HG03139 (cell line): Measurements from ENCODE around the gene C1orf21.

Source experiments
- ATAC-seq: cut with Tn5 transposase; IDR thresholded peaks from one replicate; pipeline ENCODE4 v1.9.1; 2021; ENCODE audit not compliant: unreplicated experiment

Gene C1orf21

DNA sequence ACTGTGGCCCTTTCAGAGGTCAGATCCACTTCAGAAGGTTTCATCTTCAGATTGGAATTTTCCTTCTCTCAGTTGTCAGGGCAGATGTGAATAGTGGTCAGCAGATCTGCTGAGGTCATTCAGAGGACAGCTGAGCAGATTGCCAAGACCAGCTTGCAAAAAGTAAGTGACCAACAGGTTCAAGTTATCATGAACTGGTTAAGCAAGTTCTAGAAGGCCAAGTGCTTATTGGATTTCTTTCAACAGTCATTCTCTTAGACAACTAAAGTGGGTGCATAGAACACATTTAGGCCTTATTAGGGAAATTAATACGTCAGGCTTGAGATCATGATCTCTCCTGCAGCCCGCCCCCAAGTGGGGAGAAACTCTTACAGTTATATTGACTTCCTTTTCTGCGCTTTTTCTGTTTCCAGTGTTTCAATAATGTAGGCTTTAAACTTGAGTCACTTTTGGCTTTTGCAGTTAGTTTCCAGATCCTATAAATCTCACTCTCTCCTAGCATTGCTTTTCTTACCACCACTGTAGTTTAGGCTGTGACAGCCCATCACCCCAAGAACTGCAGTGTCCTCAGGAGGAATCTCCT, 96.4 kb downstream of the C1orf21 start:
- no peak for ATAC-seq

DNA sequence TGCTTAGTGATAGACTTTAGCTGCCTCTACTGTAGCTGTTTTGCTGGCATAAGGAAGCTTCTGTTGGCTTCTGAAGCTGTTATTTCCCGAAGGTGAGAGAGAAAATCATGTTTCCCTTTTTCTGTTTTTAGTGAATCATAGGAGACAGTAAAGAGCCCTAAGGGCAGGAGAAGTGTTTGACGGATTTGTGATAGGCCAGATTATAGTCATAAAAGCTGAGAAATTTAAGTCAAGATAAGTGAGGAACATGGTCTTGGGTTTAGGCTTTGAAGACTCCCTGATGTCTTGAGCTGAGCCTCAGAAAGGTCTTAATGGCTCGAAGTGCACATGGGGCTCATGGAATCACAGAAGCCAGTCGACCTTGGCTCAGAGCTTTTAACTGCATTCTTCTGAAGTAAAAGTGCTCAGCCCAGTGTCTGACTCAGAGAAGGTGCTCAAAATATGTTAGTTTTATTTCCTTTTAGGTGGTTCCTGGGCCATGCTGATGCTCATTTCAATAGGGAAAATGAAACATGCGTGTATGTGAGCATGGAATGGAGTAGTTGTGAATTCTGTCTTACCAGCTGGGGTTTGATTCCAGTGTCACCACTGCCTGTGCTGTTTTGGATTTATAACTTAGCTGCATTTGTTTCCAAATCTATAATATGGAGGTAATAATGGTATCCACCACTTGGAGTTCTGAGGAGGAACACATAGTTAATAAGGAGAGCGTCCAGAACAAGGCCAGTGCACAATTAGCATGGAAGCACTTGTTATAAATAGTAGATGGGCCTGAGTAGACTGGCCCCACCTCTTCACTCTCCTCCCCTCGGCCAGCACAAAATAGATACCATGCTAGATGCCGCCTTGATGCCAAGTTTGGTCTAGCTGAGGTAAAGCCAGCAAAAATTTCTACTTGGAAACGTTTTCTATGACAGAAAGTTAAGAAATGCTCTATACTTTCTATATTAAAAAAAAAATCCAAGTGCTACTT, 99.2 kb downstream of the C1orf21 start:
- no peak for ATAC-seq

GRCh38 chr1:184486761-184487445, 100.1 kb downstream of the C1orf21 start:
- ATAC-seq, result no peak

DNA sequence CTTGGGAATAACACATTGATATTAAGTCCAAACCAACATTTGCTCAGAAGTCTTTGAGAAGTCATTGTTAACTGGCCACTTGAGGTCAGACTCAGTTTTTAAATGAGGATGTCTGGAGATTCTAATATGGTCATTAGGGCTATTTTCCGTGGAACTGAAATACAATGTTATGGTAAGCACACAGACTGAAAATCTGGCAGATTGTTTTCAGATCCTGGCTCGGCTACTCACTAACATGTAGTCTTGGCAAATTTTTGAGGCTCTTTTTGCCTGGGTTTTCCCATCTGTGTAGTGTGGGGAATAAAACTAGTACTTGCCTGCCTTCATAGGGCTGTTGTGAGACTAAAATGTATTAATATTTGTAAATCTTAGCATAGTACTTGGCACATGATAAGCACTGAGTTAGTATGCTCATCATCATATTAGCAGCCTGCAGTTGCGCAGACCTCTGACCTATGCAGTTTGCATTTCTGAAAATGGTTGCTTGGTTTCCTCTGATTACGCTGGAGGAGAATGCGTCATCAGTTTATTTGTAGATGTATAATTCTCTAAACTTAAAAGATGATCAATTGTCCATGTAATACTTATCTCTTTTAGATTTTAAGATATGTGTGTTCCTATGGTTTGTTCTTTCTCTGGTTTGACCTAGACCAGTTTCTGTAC, 100.8 kb downstream of the C1orf21 start:
- ATAC-seq, result no peak

DNA sequence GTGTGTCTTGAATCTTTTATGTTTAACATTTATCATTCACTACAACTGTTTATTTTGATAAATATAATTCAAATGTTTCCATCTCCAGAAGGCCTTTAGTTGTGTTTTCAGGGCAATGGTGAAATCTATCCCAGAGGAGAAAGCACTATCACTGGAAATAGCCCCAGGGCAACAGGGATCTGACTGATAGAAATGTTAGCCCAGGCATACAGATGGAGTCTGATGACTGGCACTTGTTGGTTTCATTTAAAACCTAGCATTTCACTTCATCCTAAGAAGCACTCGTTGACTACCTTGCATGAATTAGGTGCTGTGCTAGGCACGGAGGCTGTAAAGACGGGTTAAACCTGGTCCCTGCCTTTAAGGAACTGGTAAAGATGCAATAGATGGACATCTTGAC, 103.1 kb downstream of the C1orf21 start:
- ATAC-seq, result no peak

- no peak for ATAC-seq
Measured at GRCh38 chr1:184492536-184492935, 105.7 kb downstream of the C1orf21 start.

GRCh38 chr1:184493987-184494388, 107.2 kb downstream of the C1orf21 start:
- no peak for ATAC-seq

- peak; percentile 60 for ATAC-seq
Measured at GRCh38 chr1:184494929-184495328, 108.1 kb downstream of the C1orf21 start.

DNA sequence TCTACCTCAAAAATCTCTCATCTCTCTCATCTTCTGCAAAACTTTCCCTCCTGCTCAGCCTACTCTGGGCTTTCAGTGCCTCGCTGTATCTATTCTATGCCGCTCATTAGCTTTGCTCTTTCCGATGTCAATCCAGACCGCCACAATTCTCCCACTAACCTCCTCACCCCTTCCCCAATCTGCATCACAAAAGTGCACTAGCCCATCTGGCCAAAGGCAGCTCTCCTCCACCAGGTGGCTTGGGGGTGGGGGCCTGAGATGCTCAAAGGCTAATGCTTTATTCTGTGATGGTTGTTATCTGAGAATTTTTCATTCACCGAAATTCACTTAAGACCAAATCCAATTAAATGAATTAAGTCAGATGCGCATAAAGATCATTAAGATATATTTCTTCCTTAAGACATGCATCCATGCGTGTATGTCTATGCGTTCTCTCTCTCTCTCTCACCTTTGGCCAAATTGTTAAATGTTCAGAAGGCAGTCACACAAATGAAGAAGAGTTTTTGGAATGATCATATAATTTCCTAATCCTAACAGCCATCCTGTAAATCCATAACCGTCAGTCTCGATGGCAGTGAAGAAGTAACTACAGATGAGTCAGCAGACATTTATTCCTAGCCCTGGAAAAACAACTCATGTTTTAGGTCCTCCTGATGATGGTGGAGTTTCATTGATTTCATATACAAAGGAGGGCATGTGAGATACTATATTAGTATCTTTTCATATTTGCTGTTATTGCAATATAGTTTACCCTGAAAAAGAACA, 111.3 kb downstream of the C1orf21 start:
- ATAC-seq, result no peak

GRCh38 chr1:184499616-184500015, 112.8 kb downstream of the C1orf21 start:
- no peak for ATAC-seq

DNA sequence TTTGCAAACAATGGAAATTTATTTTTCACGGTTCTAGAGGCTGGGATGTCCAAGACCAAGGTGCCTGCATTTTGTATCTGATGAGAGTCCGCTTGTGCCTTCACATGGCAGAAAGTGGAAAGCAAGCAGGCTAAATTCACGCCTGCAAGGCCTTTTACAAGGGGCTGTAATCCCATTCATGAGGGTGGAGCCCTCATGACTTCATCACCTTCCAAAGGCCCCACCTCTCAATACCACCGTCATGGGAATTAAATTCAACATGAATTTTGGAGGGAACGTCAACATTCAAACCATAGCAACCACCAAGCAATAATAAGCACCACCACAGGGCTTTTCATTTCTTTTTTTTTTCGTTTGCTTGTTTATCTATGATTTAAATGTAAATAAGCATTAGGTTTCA, 115.3 kb downstream of the C1orf21 start:
- no peak for ATAC-seq

- no peak for ATAC-seq
Measured at GRCh38 chr1:184503221-184503749, 116.5 kb downstream of the C1orf21 start.

- no peak for ATAC-seq
Measured at GRCh38 chr1:184504040-184504954, 117.5 kb downstream of the C1orf21 start.

DNA sequence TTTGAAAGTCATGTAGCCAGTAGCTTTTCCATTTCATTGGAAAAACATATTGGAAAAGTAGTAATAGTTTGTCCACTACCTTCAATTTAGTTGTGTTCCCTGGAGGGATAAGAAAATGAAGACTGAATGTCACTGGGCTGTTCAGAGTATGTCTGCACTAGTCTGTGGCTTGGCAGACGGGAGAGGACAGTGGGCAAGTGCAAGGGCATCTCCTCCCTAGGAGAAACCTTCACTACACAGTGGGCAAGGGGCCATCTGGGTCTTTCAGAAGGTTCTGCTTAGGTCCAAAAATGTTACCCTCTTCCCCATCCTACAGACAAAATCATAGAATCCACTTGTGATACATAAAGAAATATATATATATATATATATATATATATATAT, 118.1 kb downstream of the C1orf21 start:
- ATAC-seq, result no peak

DNA sequence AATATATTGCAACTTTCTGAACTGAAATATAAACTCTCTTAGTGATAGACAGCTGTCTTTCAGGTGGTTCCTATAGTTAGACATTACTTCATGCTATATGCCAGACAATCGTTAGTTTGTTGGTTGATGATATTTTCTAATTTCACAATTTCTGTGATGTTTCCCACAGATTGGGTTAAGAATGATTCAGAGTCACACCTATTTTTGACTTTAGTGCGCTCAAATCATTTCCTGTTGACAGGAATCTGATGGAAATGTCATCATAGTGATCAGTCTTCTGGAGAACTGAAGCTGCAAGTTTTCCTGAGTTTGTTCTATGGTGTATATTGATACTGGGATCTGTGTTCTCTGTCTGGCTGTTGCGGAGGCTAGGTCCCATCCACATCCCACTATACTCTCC, 119.7 kb downstream of the C1orf21 start:
- no peak for ATAC-seq

DNA sequence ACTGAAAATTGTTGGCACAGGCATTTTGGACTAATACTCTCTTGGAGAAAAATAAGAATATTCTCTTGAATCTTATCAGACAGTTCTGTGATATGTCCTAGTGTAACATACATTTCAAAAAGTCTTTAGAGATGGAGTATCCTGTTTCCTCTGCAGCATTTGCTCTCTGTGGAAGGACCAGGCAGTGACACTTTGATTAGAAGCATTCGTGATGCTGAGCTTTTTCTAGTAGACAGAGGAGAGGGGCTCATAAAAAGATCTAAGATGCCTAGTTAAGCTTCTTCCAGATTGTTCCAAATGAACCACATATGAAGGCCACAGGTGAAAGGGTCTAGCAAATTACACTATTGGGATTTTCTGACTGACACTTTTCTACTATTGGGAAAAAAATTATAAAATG, 120.3 kb downstream of the C1orf21 start:
- ATAC-seq, result no peak

GRCh38 chr1:184507604-184508280, 120.9 kb downstream of the C1orf21 start:
- no peak for ATAC-seq

DNA sequence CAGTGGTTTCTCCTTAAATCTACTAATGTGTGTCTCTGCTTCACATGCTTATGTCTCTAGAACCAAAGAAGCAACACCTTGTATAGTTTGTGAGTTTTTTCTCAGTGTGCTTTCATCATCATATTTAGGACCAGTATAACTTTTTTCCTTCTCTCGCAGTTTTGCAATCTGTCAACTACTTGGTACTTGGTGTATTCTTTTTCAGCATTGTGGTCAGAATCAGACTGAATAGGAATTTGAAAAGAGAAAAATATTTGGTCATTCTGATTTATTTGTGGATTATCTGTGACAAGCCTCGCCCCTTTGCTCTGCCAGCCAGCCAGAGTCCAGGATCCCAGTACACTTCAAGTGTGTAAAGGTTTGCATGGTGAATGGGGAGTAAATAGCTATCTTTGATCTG, 122.3 kb downstream of the C1orf21 start:
- ATAC-seq, result no peak

GRCh38 chr1:184510110-184510509, 123.3 kb downstream of the C1orf21 start:
- no peak for ATAC-seq
